Astrocyte of the hippocampus (primary cell): ENCODE data around the gene CFAP410.
"Not testable (repeated sequence)": the region's sequence is repeated elsewhere in the genome, so short reads cannot be mapped to it uniquely, and the experiment has no call there.

ENCODE experiments used
- DNase-seq: peaks from one replicate; pipeline ENCODE4 v3.0.0; 2011; ENCODE audit warnings: low read depth, low spot score

CFAP410 gene

GRCh38 chr21:44317241-44317782 lies 21.9 kb downstream of the CFAP410 start:
- DNase-seq: no peak

GRCh38 chr21:44316277-44316900 lies 22.8 kb downstream of the CFAP410 start:
- no peak for DNase-seq

DNA sequence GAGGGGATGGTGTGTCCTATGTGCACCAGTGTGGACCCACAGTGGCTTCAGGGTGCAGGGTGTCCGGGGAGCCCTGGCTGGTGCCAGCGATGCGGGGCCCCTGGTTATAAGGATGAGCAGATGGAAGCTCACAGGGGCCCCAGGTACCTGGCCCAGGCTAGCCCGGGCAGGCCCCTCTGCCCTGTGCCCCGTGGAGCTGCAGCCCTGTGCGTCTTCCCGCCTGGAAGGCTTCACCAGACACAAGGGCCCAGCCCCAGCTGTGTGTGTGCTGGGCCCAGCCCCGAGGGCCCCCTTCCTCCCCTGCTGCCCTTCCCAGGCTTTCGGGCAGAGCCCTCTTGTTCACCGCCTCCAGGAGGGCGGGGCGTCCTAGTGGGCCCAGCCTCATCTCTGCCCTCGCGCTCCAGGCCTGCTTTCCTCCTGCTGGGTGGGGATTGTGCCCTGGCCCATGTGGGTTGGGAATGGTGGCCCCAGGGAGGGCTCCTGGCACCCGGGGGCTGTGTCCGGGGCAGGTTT lies 23.4 kb downstream of the CFAP410 start:
- DNase-seq: no peak

GRCh38 chr21:44314561-44314960 lies 24.6 kb downstream of the CFAP410 start:
- no peak for DNase-seq

- no peak for DNase-seq
These were observed 25.1 kb downstream of the CFAP410 start for GRCh38 chr21:44314128-44314527.

DNA sequence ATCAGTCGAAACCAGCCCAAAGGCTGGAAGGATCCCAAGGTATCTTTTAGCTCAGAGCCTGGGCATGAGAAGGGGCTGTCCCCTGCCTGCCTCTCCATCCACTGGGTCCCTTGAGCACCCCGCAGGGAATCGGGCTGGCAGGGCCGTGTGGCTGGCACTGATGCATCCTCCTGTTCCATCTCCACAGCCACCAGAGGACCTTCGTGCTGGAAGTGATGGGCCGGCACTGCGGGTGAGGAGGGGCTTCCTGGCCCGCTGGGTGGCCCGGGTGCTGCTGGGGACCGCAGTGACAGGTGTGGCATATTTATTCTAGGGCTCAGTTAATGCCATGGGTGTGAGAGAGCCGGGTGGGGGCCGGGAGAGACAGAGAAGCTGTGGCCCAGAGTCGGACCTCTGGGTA lies 25.7 kb downstream of the CFAP410 start:
- DNase-seq: no peak

GRCh38 chr21:44312716-44313115 lies 26.5 kb downstream of the CFAP410 start:
- DNase-seq: no peak

- no peak for DNase-seq
These were observed 27.1 kb downstream of the CFAP410 start for GRCh38 chr21:44312089-44312488.

DNA sequence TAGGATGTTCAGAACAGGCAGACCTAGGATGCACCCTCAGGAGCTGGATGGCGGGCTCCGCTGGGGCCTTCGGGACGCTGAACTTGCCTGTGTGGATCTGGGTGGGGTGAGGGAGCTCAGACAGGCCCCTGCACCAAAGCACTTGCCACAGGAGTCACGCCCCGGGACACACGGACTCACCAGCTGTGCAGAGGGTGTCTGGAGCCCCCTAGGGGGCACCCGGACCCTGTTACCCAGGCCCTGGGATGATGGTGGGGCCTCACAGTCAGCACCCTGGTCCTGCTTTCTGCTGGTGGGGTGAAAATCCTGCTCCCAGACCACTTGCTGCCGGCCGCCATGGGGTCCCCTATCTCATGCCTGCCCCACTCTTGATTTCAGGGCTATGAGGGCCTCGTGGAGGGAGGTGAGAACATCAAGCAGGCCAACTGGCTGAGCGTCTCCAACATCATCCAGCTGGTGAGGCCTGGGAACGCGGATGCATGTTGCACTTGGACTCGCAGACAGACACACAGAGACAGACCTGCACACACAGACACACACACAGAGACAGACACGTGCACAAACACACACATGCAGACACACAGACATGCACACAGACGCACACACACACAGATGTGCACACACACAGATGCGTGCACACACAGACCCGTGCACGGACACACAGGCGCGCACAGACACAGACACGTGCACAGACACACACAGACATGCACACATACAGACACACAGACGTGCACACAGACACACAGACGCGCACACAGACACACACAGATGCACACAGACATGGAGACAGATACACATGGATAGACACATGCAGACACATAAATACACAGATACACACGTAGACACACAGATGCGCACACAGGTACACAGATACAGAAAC lies 28.3 kb downstream of the CFAP410 start:
- no peak for DNase-seq

GRCh38 chr21:44306936-44307704 lies 32.1 kb downstream of the CFAP410 start:
- peak; percentile 64 for DNase-seq

DNA sequence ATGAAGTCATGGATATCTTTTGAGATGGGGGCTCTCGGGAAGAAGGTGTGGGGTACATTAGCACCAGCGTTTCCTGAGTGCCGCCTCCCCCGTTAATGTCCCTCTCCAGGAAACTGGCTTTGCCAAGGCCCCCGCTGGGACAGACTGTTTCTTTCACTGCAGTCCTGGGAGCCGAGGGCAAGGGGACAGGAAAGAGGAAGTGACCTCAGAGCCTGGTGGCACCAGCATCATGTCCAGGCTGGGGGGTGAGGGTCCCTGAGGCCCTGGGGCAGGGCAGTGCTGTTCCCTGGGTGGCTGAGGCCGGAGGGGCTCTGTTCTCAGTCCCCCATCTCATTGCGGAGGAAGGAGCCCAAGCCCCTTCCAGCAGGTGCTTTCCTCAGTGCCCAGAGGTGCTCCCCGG lies 33.5 kb downstream of the CFAP410 start:
- DNase-seq: no peak

GRCh38 chr21:44304877-44305293 lies 34.3 kb downstream of the CFAP410 start:
- peak; percentile 72 for DNase-seq

GRCh38 chr21:44304011-44304616 lies 35.1 kb downstream of the CFAP410 start:
- no peak for DNase-seq

GRCh38 chr21:44303490-44303981 lies 35.7 kb downstream of the CFAP410 start:
- no peak for DNase-seq

- not testable (repeated sequence) for DNase-seq
These were observed 36.4 kb downstream of the CFAP410 start for GRCh38 chr21:44302573-44303401.

- no peak for DNase-seq
These were observed 37.2 kb downstream of the CFAP410 start for GRCh38 chr21:44301961-44302406.

- DNase-seq: no peak
These were observed 38.0 kb downstream of the CFAP410 start for GRCh38 chr21:44301141-44301540.

GRCh38 chr21:44300262-44300959 lies 38.8 kb downstream of the CFAP410 start:
- DNase-seq: peak; percentile 75

GRCh38 chr21:44299458-44300261 lies 39.5 kb downstream of the CFAP410 start, which contains the start of gene PFKL:
PFKL (plus strand) TSS chr21:44300053; CDS start chr21:44300106, 53 bp downstream.
- DNase-seq: peak; percentile 76
